ENCODE data around the gene EWSR1.

Gene EWSR1

GRCh38 chr22:29337631-29338284, 69.7 kb downstream of the EWSR1 start:
- TF ChIP-seq TEAD4 (IDR thresholded peaks at IDR 0.05), result no peak
- TF ChIP-seq MAX (IDR thresholded peaks at IDR 0.05), result no peak
- no peak for TF ChIP-seq TAF1 (IDR thresholded peaks at IDR 0.05; ENCODE audit: low read depth)
- no peak for TF ChIP-seq NFIC (IDR thresholded peaks at IDR 0.05)
- no peak for TF ChIP-seq EP300 (IDR thresholded peaks at IDR 0.05; ENCODE audit: borderline replicate concordance)
- no peak for TF ChIP-seq USF1 (IDR thresholded peaks at IDR 0.05)
- no peak for TF ChIP-seq ZBTB7A (IDR thresholded peaks at IDR 0.05; ENCODE audit: low read depth)
- no peak for TF ChIP-seq YY1 (IDR thresholded peaks at IDR 0.05; ENCODE audit: low read depth)
- TF ChIP-seq EGR1 (IDR thresholded peaks at IDR 0.05), result no peak
- TF ChIP-seq FOXM1 (IDR thresholded peaks at IDR 0.05; ENCODE audit: borderline replicate concordance, low read depth), result no peak
- TF ChIP-seq RAD21 (IDR thresholded peaks at IDR 0.05; ENCODE audit: low read depth), result no peak
- TF ChIP-seq CREB1 (IDR thresholded peaks at IDR 0.05; ENCODE audit: low read depth), result no peak
- no peak for TF ChIP-seq TCF12 (IDR thresholded peaks at IDR 0.05; ENCODE audit: low read depth)
- TF ChIP-seq CEBPB (IDR thresholded peaks at IDR 0.05), result no peak

GRCh38 chr22:29338398-29338797, 70.3 kb downstream of the EWSR1 start:
- no peak for TF ChIP-seq EGR1 (IDR thresholded peaks at IDR 0.05)
- no peak for TF ChIP-seq YY1 (IDR thresholded peaks at IDR 0.05; ENCODE audit: low read depth)

- TF ChIP-seq RAD21 (IDR thresholded peaks at IDR 0.05; ENCODE audit: low read depth) (no peak), NFIC (IDR thresholded peaks at IDR 0.05) (no peak), FOXM1 (IDR thresholded peaks at IDR 0.05; ENCODE audit: borderline replicate concordance, low read depth) (no peak), MAX (IDR thresholded peaks at IDR 0.05) (no peak), ZBTB7A (IDR thresholded peaks at IDR 0.05; ENCODE audit: low read depth) (no peak), TCF12 (IDR thresholded peaks at IDR 0.05; ENCODE audit: low read depth) (no peak), REST (IDR thresholded peaks at IDR 0.05; ENCODE audit: low read depth) (no peak), EGR1 (IDR thresholded peaks at IDR 0.05) (no peak), USF1 (IDR thresholded peaks at IDR 0.05) (no peak), EP300 (IDR thresholded peaks at IDR 0.05; ENCODE audit: borderline replicate concordance) (no peak), CEBPB (IDR thresholded peaks at IDR 0.05) (no peak), TEAD4 (IDR thresholded peaks at IDR 0.05) (no peak), CREB1 (IDR thresholded peaks at IDR 0.05; ENCODE audit: low read depth) (no peak), YY1 (IDR thresholded peaks at IDR 0.05; ENCODE audit: low read depth) (no peak), TAF1 (IDR thresholded peaks at IDR 0.05; ENCODE audit: low read depth) (no peak)
These were observed 71.5 kb downstream of the EWSR1 start for GRCh38 chr22:29339381-29340235.

- TF ChIP-seq MAX (IDR thresholded peaks at IDR 0.05), result no peak
- no peak for TF ChIP-seq USF1 (IDR thresholded peaks at IDR 0.05)
- no peak for TF ChIP-seq CREB1 (IDR thresholded peaks at IDR 0.05; ENCODE audit: low read depth)
- TF ChIP-seq TAF1 (IDR thresholded peaks at IDR 0.05; ENCODE audit: low read depth), result no peak
- TF ChIP-seq EGR1 (IDR thresholded peaks at IDR 0.05), result no peak
- no peak for TF ChIP-seq YY1 (IDR thresholded peaks at IDR 0.05; ENCODE audit: low read depth)
- TF ChIP-seq FOXM1 (IDR thresholded peaks at IDR 0.05; ENCODE audit: borderline replicate concordance, low read depth), result no peak
- no peak for TF ChIP-seq RAD21 (IDR thresholded peaks at IDR 0.05; ENCODE audit: low read depth)
- TF ChIP-seq NFIC (IDR thresholded peaks at IDR 0.05), result no peak
- TF ChIP-seq TCF12 (IDR thresholded peaks at IDR 0.05; ENCODE audit: low read depth), result no peak
- no peak for TF ChIP-seq ZBTB7A (IDR thresholded peaks at IDR 0.05; ENCODE audit: low read depth)
These were observed 72.5 kb downstream of the EWSR1 start for GRCh38 chr22:29340566-29340965.

- TF ChIP-seq RAD21 (IDR thresholded peaks at IDR 0.05; ENCODE audit: low read depth), result no peak
- no peak for TF ChIP-seq YY1 (IDR thresholded peaks at IDR 0.05; ENCODE audit: low read depth)
- TF ChIP-seq MAX (IDR thresholded peaks at IDR 0.05), result no peak
- TF ChIP-seq REST (IDR thresholded peaks at IDR 0.05; ENCODE audit: low read depth), result no peak
- no peak for TF ChIP-seq ZBTB7A (IDR thresholded peaks at IDR 0.05; ENCODE audit: low read depth)
- TF ChIP-seq NFIC (IDR thresholded peaks at IDR 0.05), result no peak
- TF ChIP-seq EP300 (IDR thresholded peaks at IDR 0.05; ENCODE audit: borderline replicate concordance), result no peak
- no peak for TF ChIP-seq EGR1 (IDR thresholded peaks at IDR 0.05)
- TF ChIP-seq CEBPB (IDR thresholded peaks at IDR 0.05), result no peak
- TF ChIP-seq CREB1 (IDR thresholded peaks at IDR 0.05; ENCODE audit: low read depth), result no peak
- no peak for TF ChIP-seq TCF12 (IDR thresholded peaks at IDR 0.05; ENCODE audit: low read depth)
- no peak for TF ChIP-seq FOXM1 (IDR thresholded peaks at IDR 0.05; ENCODE audit: borderline replicate concordance, low read depth)
- TF ChIP-seq TEAD4 (IDR thresholded peaks at IDR 0.05), result no peak
- no peak for TF ChIP-seq USF1 (IDR thresholded peaks at IDR 0.05)
- TF ChIP-seq TAF1 (IDR thresholded peaks at IDR 0.05; ENCODE audit: low read depth), result no peak
These were observed 73.2 kb downstream of the EWSR1 start for GRCh38 chr22:29341056-29341848.
